ENCODE measurements around the gene STPG3.

The STPG3 gene

GRCh38 chr9:137212520-137212919, 38.6 kb upstream of the STPG3 start:
- H3K4me3 ChIP-seq (ENCODE audit: low read depth, low read length) = no peak overlapping the region
- POLR2A ChIA-PET = interaction anchor here (2.8 kb wide), 1 partner anchor 10 kb away, joined by 12 read pairs; the partner anchor contains the start of gene RNF208
- no peak for DNase-seq (ENCODE audit: low read depth, low spot score)
- TF ChIP-seq CTCF (IDR thresholded peaks at IDR 0.05; ENCODE audit: insufficient read depth, low read length, missing control alignments) = no peak
- CTCF ChIA-PET = interaction anchor here (1.3 kb wide), 1 partner anchor 8 kb away, joined by 3 read pairs; no protein-coding TSS in a partner anchor

GRCh38 chr9:137213160-137214060, 37.7 kb upstream of the STPG3 start:
- CTCF ChIA-PET = interaction anchor here (0.7 to 1.3 kb wide), 2 partner anchors 9 kb away, joined by 3 read pairs; no protein-coding TSS in a partner anchor

GRCh38 chr9:137214620-137215019, 36.5 kb upstream of the STPG3 start:
- no peak for DNase-seq (ENCODE audit: low read depth, low spot score)
- CTCF ChIA-PET = no interaction called here
- POLR2A ChIA-PET = interaction anchor here (0.8 to 2.8 kb wide), 2 partner anchors 8 to 9 kb away, joined by 3 to 12 read pairs; partner anchors contain the start of gene RNF208
- no peak overlapping the region for H3K4me3 ChIP-seq (ENCODE audit: low read depth, low read length)
- no peak for TF ChIP-seq CTCF (IDR thresholded peaks at IDR 0.05; ENCODE audit: insufficient read depth, low read length, missing control alignments)

More at GRCh38 chr9:137213160-137214060, 37.7 kb upstream of the STPG3 start:
- POLR2A ChIA-PET = interaction anchor here (2.8 kb wide), 1 partner anchor 9 kb away, joined by 12 read pairs; the partner anchor contains the start of gene RNF208
- H3K4me3 ChIP-seq (ENCODE audit: low read depth, low read length) = no peak overlapping the region
- DNase-seq (ENCODE audit: low read depth, low spot score) = no peak
- TF ChIP-seq CTCF (IDR thresholded peaks at IDR 0.05; ENCODE audit: insufficient read depth, low read length, missing control alignments) = no peak

GRCh38 chr9:137215196-137215986, 35.7 kb upstream of the STPG3 start:
- no peak for TF ChIP-seq CTCF (IDR thresholded peaks at IDR 0.05; ENCODE audit: insufficient read depth, low read length, missing control alignments)
- POLR2A ChIA-PET = interaction anchor here (0.8 to 2.8 kb wide), 3 partner anchors 7 to 25 kb away, joined by 3 to 12 read pairs (median 9); partner anchors contain the start of genes RNF208 and TUBB4B
- CTCF ChIA-PET = interaction anchor here (1.0 to 1.7 kb wide), 3 partner anchors 8 to 12 kb away, joined by 3 to 5 read pairs (median 3); partner anchors contain the start of genes CYSRT1 and RNF224
- H3K4me3 ChIP-seq (ENCODE audit: low read depth, low read length) = no peak overlapping the region
- no peak for DNase-seq (ENCODE audit: low read depth, low spot score)

- no peak for DNase-seq (ENCODE audit: low read depth, low spot score)
- H3K4me3 ChIP-seq (ENCODE audit: low read depth, low read length) = no peak overlapping the region
- TF ChIP-seq CTCF (IDR thresholded peaks at IDR 0.05; ENCODE audit: insufficient read depth, low read length, missing control alignments) = no peak
- CTCF ChIA-PET = interaction anchor here (1.0 to 1.7 kb wide), 3 partner anchors 9 to 11 kb away, joined by 3 to 5 read pairs (median 3); partner anchors contain the start of genes CYSRT1 and RNF224
- POLR2A ChIA-PET = interaction anchor here (0.5 to 1.9 kb wide), 2 partner anchors 15 to 24 kb away, joined by 3 to 9 read pairs; partner anchors contain the start of genes TPRN and TUBB4B
Measured at GRCh38 chr9:137216188-137216965, 34.7 kb upstream of the STPG3 start.
